Subcutaneous adipose tissue (tissue), 4 donors: ENCODE results near the gene MRTFB. TPM values are rescaled to one million over a fixed set of nuclear protein-coding genes. Genes with fewer than 3 reads are reported as not detected.

Experiments used
- CTCF ChIP-seq: fragments of 450-650 bp; IDR thresholded peaks from one replicate; pipeline ENCODE4 v1.5.1; 2016; ENCODE audit warnings: low read depth, mild to moderate bottlenecking, control low read depth, antibody characterized with exemption, moderate library complexity
- total RNA-seq, 4 donors: library from RNA; depleted of rRNA; stranded (reverse); fragments of >200 nt; gene quantifications; one replicate each; pipeline ENCODE4 v1.1.0, GENCODE V29; 2016

The MRTFB gene, protein sequence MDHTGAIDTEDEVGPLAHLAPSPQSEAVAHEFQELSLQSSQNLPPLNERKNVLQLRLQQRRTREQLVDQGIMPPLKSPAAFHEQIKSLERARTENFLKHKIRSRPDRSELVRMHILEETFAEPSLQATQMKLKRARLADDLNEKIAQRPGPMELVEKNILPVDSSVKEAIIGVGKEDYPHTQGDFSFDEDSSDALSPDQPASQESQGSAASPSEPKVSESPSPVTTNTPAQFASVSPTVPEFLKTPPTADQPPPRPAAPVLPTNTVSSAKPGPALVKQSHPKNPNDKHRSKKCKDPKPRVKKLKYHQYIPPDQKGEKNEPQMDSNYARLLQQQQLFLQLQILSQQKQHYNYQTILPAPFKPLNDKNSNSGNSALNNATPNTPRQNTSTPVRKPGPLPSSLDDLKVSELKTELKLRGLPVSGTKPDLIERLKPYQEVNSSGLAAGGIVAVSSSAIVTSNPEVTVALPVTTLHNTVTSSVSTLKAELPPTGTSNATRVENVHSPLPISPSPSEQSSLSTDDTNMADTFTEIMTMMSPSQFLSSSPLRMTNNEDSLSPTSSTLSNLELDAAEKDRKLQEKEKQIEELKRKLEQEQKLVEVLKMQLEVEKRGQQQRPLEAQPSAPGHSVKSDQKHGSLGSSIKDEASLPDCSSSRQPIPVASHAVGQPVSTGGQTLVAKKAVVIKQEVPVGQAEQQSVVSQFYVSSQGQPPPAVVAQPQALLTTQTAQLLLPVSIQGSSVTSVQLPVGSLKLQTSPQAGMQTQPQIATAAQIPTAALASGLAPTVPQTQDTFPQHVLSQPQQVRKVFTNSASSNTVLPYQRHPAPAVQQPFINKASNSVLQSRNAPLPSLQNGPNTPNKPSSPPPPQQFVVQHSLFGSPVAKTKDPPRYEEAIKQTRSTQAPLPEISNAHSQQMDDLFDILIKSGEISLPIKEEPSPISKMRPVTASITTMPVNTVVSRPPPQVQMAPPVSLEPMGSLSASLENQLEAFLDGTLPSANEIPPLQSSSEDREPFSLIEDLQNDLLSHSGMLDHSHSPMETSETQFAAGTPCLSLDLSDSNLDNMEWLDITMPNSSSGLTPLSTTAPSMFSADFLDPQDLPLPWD
- 10 to 100 TPM; 48.1 to 92.1 (median 66.9) TPM for total RNA-seq

DNA sequence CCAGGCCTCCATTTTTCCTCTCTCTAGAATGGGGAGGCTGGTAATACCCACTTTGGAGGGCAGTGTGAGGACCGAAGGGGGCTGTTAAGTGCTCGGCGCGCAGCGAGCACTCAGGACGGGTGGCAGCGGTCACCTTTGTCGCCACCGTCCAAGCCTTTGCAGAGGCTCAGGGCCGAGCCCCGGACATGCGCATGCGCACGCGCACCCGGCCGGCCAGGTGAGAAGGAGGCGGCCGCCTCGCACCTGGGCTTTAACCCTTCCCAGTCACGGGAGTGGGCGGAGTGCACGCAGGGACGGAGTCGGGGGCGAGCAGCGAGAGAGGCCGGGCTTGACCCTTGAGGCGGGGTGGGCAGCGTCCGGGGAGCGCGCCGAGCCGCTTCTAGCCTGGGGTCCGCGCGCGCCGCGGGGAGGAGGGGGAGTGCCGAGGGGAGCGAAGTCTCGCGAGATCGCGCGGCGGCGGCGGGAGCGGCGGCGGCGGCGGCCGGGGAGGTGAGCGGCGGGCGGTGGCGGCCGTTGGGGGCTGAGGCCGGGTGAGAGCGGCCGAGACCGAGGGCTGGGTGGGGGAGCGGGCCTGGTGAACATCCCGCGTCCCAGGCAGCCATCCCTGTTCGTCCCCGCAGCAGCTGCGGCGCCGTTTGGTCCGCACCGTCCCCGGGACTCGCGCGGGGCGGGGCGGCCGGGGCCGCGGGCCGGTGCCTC, at the start of gene MRTFB:
TSS of gene MRTFB (plus strand) at position 443 of the 699 bp plus-strand sequence. CDS start 69,288 bp downstream, outside the sequence.
- TF ChIP-seq CTCF = no peak

DNA sequence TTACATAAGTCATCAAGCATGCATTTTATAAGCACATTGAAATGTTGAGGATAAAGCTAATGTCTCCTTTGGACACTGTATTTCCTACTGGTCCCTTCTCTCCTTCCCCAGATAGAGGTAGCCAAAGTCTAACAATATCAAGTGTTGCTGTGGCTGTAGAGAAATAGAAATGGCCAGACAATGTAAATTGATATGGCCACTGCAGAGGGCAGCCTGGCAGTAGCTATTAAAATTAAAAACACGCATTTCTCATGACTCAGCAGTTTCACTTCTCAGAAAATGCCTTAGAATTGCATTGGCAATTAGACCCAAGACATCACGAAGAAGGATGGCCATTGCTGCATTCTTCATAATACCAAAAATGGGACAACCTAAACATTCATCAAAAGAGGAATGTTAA, 46.8 kb upstream of the MRTFB start:
- no peak for TF ChIP-seq CTCF

DNA sequence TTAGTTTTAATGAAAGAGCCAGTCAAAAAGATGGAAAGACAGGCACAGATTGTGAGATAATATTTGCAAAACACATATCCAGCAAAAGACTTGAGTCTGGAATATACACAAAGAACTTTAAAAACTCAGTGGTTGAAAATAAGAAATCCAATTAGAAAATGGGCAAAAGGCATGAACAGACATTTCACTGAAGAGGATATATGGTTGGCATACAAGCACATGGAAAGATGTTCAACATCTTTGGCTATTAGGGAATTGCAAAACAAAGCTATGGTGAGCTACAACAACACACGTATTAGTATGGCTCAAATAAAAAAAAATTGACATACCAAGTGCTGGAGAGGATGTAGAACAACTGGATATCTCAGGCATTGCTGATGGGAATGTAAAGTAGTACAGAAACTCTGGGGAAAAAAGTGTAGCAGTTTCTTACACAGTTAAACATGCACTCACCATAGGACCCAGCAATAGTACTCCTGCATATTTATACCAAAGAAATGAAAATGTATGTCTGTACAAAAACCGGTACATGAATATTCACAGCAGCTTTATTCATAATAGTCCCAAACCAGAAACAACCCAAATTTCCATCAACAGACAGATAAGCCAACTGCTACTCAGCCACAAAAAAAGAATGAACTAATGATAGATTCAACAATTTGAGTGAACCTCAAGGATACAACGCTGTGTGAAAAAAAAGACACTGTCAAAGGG, 44.4 kb upstream of the MRTFB start:
- no peak for TF ChIP-seq CTCF

DNA sequence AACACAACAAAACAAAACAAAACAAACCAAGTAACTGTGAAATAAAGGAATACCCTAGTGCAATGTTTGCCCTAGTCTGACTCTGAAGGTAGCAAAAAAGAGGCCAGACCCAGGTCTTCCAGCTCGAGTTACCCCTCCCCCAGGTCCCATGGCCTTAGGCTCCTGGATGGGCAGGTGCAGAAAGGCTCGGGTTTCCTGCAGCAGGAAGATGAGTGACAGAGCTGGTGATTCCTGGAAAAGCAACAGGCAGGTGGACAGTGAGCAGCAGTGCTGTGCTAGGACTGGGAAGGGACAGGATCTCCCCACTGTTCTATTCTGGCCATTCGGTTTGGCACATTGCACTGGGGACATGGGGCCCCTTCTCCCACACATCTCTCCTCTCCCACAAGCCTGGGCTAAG, 42.9 kb upstream of the MRTFB start:
- no peak for TF ChIP-seq CTCF

DNA sequence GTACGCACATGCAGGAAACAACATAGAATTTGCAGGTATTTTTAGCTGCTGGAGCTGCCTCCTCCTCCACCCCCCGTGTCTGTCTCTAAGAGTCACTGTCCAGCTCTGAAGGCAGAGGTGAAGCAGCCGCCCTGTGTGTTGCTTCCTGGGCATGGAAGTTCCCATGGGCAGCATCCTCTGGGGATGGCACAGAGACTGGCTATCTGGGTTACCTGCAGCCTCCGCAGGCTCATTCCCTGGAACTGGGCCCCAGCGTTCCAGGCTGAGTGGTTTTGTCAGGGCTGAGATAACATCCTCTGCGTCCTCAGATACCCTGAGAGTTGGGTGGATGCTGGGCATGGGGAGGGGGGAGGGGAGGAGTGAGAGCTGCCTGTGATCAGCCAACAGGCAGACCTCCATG, 41.5 kb upstream of the MRTFB start:
- no peak for TF ChIP-seq CTCF

GRCh38 chr16:14035092-14035491, 36.0 kb upstream of the MRTFB start:
- TF ChIP-seq CTCF = no peak
